ENCODE results near the gene ILF2.
A peak's percentile ranks its signal among the peaks of the same experiment; 100 is the strongest.
"Not testable (repeated sequence)": the region's sequence is repeated elsewhere in the genome, so short reads cannot be mapped to it uniquely, and the experiment has no call there.

Gene ILF2

DNA sequence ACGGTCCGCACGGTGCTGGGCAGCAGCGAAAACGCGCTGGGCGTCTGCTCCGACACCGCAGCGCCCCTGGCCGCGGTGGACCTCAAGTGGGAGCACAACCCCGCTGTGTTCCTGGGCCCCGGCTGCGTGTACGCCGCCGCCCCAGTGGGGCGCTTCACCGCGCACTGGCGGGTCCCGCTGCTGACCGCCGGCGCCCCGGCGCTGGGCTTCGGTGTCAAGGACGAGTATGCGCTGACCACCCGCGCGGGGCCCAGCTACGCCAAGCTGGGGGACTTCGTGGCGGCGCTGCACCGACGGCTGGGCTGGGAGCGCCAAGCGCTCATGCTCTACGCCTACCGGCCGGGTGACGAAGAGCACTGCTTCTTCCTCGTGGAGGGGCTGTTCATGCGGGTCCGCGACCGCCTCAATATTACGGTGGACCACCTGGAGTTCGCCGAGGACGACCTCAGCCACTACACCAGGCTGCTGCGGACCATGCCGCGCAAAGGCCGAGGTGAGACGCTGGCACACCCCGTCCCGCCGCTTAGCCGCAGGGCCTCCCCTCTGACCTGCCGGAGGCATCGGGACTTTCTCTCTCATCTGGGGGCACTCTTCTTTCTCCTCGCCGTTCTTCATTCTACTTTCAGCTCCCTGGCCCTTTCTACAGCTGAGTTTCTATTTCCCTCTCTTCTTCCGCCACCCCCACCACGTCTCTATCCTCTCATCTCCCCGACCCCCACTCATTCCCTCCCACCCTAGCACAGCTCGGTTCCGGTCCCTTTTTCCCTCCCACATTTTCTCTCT is 8.7 kb upstream of the ILF2 start:
- DNase-seq, result peak in 1 of 2 donors; percentile 35

DNA sequence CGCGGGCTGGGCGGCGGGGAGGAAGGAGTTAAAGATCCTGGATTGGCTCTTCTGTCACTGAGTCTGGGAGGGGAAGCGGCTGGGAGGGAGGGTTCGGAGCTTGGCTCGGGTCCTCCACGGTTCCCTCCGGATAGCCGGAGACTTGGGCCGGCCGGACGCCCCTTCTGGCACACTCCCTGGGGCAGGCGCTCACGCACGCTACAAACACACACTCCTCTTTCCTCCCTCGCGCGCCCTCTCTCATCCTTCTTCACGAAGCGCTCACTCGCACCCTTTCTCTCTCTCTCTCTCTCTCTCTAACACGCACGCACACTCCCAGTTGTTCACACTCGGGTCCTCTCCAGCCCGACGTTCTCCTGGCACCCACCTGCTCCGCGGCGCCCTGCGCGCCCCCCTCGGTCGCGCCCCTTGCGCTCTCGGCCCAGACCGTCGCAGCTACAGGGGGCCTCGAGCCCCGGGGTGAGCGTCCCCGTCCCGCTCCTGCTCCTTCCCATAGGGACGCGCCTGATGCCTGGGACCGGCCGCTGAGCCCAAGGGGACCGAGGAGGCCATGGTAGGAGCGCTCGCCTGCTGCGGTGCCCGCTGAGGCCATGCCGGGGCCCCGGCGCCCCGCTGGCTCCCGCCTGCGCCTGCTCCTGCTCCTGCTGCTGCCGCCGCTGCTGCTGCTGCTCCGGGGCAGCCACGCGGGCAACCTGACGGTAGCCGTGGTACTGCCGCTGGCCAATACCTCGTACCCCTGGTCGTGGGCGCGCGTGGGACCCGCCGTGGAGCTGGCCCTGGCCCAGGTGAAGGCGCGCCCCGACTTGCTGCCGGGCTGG is 7.9 kb upstream of the ILF2 start, which contains the start of gene NPR1:
TSS of gene NPR1 (plus strand) at position 170 of the 818 bp plus-strand sequence. CDS start at position 591, 421 bp downstream.
- DNase-seq, result peak in 1 of 2 donors; percentile 14

DNA sequence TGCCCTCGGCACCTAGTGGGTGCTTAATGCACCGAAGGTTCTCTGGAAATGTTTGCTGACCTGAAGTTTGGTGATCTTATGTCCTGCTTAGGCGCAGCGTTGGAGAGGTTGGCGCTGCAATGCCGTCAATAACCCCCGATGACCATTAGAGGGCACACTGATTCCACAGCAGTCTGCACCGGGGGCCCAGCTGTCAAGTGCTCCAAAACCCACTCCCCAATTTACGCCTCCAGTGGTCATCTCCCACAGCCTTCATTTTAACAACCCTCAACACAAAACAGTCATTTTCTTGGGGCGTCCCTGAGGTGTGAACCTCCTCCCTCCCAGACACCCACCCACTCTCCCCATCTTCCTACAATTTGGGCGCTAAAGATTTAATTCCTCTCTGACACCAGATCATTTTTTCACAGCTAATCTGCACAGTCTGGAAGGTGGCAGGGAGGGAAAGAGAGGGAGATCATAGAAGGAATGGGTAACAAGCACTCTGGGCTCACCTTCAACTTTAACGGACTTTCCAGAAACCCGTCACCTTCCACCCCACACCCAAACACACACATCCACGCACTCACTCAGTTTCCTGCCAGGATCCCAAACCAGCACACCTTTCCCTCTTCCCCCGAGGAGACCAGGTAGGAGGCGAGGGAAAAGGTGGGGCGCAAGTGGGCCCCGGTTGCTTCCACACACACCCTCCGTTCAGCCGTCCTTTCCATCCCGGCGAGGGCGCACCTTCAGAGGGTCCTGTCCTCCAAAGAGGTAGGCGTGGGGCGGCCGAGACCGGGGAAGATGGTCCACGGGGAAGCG is 7.1 kb upstream of the ILF2 start:
- DNase-seq, result peak; percentile 47 to 57

DNA sequence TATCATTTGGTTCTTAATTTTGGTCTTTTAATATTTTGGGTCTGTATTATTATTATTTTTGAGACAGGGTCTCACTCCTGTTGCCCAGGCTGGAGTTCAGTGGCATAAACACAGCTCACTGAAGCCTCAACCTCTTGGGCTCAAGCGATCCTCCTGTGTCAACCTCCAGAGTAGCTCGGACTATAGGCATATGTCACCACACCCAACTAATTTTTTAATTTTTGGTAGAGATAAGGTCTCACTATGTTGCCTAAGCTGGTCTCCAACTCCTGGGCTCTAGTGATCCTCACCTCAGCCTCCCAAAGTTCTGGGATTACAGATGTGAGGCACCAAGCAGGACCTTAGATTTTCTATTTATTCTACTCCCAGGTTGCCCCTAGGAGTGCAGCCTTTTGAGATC is 2.7 kb upstream of the ILF2 start:
- DNase-seq, result no peak

DNA sequence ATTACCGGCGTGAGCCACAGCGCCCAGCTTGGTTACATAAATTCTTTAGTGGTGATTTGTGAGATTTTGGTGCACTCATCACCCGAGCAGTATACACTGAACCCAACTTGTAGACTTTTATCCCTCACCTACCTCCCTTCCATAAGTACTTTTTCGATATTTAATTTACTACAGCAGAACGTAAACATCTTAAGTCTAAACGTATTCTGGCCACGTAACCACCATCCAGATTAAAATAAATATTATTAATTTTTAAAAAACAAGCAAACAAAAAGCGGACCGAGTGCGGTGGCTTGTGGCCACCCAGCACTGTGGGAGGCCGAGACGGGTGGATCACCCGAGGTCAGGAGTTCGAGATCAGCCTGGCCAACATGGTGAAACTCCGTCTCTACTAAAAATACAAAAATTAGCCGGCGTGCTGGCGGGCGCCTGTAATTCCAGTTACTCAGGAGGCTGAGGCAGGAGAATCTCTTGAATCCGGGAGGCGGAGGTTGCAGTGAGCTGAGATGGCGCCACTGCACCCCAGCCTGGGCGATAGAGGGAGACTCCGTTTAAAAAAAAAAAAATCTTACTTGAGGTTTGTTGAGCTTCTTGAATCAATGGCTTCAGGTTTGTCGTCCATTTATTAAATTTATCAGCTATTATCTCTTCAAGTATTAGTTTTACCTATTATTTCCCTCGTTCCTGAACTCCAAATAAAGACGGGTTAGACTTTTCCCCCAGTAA is 998 bp upstream of the ILF2 start:
- peak; percentile 49 to 50 for DNase-seq

DNA sequence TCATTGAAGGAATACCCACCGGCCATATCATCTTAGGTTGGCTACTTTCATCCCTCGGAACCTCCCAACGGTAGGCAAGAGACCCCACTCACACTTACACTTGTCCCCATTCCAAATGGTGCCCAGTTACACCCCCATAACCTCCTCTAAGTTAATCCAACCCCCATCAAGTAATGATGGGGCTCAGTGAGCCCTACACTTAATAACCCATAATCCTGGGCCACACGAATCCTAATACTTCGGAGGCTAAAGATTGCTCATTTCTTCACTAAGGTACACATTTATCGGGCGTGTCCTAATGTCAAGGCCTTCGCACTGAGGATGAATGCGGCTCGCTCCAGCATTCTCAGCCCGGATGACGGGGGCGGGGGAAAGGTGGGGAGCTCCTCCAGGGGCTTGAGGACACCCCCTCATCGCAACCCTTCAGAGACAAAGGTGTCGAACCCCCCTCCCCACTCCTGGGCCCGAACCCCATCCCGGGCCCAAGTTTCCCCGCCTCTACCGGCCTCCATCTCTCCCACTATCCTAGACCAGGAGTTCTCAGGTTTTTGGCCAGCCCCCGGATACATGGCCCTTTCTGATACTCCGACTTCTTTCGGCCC is 435 bp downstream of the ILF2 start:
- DNase-seq, result no peak

DNA sequence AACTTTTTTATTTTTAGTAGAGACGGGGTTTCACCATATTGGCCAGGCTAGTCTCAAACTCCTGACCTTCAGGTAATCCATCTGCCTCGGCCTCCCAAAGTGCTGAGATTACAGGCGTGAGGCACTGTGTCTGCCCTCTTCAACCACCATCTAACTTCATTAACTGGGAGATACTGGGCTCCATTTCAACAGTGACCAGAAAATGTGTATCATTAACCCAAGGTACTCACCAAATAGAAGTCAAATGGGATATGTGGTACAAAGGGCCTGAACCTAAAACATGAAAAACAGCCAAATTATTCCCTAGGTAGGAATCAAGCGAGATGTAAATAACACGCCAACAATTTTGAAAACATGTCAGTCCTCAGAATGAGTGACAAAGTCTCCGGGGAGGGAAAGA is 1.2 kb downstream of the ILF2 start:
- DNase-seq, result no peak

DNA sequence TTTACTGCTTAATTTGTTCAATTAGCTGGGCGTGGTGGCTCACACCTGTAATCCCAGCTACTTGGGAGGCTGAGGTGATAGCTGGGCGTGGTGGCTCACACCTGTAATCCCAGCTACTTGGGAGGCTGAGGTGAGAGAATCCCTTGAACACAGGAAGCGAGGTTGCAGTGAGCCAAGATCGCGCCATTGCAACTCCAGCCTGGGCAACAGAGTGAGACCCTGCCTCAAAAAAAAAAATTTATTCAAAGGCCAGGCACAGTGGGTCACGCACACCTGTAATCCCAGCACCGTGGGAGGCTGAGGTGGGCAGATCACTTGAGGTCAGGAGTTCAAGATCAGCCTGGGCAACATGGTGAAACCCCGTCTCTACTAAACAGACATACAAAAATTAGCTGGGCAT is 2.1 kb downstream of the ILF2 start:
- not testable (repeated sequence) for DNase-seq

DNA sequence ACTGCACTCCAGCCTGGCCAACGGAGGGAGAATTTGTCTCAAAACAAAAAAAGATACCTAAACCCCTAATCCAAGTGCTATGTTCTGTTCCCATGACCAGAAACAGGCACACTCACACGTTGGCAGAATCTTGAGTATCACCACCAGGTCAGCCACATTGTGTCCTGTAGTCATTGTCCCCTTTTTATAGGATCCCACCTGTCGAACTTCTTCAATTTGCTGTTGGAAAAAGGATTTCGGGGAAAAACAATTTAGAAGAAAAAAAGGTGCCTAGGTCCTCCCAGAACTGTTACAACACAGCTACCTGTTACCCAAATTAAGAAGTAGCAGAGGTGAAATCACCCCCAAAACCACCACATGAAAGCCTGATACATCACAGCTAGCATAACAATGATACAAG is 3.4 kb downstream of the ILF2 start:
- DNase-seq, result no peak

DNA sequence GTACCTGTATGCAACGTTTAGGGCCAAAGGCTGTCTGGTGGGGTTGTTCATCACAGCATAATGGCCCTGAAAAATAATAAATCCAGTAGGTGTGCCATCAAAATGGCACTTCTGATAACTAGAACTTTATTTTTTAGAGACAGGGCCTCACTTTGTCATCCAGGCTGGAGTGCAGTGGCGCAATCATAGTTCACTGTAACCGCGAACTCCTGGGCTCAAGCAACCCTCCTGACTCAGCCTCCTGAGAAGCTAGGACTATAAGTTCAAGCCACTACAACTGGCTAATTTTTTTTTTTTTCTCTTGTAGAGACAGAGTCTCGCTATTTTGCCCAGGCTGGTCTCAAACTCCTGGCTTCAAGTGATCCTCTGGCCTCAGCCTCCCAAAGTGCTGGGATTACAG is 7.6 kb downstream of the ILF2 start:
- no peak for DNase-seq

DNA sequence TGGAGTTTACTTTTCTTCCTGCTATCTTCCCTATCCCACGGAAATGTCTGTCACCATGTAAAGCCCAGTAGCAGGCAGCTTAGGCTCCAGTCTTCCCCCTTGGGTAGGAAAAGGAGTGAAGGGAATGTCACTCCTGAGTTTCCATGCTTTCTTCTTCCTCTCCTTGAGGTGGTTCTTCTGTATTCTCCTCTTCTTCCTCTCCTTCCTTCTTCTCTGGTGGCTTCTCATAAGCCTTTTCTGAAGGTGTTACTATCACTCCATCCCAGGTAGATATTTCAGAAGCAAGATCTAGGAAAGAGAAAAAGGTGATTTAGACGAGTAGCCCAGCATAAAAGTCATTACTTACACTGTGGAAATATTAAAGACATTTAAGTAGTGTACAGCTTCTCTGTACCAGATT is 8.5 kb downstream of the ILF2 start:
- DNase-seq, result no peak

DNA sequence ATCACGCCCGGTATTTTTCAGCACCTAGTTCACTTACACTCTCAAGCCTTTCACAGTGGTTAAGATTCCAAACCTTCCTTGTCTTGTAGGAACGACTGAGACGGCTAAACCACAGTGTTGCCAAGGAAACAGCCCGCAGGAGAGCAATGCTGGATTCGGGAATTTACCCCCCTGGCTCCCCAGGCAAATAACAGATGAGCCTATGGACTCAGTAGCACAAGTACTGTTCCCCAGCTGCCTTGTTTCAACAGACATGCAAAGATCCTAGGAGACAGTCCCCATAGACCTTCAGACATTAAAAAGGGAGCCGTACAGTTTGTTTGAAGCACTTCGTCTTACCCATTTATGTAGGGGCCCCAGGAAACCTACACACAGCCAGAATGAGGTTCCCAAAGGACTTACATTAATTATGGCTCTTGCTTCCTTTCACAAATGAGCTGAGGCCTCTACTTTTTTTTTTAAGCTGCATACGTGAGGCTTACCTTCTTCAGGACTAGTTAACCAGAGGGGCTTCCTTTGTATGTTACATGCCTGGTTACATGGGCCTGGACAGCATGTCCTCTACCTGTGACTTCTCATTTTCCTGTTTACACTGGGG is 9.6 kb downstream of the ILF2 start:
- DNase-seq, result no peak

DNA sequence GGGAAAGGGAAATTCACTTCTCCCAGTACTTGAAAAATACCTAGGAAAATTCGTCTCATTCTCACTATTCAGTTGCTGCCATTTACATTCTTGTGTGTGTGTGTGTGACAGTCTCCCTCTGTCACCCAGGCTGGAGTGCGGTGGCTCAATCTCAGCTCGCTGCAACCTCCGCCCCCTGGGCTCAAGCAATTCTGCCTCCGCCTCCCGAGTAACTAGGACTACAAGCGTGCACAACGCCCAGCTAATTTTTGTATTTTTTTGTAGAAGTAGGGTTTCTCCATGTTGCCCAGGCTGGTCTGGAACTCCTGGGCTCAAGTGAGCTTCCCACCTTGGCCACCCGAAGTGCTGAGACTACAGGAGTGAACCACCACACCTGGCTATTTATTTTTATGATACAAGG is 11.1 kb downstream of the ILF2 start:
- no peak for DNase-seq

DNA sequence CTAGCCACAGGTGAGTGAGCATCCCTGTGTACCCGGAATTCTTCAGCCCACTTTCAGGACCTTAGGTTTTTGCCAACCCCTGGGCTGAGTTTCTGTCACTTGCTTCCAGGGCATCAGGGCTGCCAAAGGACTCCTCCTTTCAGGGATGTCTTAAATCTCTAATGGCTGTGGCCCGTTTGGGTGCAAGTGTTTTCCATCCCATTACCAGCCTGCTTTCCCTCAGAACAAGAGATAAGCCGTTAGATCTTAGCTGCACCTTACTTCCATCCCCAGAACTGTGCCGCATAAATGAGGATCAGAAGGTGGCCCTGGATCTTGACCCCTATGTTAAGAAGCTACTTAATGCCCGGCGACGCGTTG is 11.6 kb downstream of the ILF2 start:
- no peak for DNase-seq

DNA sequence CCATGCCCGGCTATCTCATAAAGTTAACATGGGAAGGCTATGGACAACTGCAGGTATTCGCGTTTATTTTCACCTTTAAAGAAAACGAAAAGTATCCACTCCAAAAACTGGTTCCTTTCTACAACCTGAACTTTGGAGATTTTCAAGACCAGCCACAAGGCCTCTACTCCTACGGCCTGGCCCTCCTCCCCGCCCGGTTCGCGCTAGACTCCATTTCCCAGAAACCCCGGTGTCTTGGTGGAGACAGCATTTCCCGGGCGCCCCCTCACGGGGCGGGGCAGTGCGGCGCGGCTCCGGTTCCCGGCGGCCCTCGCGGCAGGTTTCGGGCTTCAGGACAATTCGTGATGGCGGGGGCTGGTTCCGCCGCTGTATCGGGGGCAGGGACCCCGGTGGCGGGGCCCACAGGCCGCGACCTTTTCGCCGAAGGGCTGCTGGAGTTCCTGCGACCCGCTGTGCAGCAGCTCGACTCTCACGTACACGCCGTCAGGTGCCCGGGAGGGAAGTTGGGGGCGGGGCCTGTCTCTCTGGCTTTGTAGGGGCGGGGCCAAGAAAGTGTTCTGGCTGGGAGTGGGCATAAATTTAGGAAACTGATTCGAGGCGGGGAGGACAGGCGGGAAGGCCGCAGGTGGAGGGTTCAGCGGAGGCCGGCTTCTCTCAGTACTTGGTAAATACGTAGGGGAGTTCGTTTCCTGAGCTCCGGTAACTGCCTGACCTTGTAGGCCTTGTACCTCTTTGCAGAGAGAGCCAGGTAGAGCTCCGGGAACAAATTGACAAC is 12.2 kb downstream of the ILF2 start, which contains the start of gene SNAPIN:
TSS of gene SNAPIN (plus strand) at position 304 of the 775 bp plus-strand sequence. CDS start at position 345, 41 bp downstream.
- peak; percentile 91 to 94 for DNase-seq

DNA sequence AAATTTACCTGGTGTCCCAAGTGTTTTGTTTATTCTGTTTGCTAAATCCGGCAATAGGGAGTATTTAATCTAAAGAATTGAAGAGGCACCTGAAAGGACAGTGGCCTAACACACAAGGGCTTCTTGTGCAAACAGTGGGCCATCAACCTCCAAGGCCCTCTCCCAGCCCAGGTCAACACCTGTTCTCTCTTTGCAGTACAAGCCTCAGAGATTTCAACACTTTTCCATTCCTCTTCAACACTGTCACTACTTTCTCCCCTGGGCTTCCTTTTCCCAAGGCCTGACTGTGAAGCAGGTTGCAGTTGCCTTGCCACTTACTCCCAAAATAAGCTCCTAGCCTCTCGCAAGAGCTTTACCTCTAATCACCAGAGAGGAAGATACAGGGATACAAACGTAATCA is 15.5 kb downstream of the ILF2 start:
- no peak for DNase-seq

DNA sequence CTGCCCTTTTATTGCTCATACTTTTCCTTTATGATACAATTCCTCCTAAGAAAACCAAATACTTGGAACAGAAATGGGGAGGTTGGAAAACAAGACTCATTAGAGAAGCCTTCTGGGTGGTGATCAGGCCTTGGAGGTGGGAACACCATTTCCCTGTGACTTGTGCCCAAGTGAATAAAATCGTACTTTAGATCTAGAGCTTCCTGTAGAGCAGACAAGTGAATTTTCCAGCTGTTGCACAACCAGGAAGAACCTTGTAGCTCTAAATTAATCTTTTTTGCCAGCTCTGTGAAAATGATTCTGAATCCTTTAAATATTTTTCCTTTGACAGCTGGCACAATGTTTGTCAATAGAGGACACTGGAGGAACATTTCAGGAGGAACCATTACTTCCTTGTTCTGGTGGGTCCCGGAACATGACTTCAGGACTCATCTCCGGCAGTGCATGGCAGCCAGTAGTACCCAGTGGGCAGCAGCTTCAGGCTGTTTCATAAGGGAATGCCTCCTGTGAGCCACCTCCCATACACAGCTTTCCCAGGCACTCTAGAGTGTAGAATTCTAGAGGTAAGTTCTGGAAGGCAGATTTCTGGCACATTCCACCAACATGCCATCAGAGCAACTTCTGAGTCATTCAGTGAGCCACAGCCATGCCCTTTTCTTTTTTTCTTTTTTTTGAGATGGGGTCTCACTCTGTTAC is 17.8 kb downstream of the ILF2 start:
- DNase-seq, result peak; percentile 55 to 81

DNA sequence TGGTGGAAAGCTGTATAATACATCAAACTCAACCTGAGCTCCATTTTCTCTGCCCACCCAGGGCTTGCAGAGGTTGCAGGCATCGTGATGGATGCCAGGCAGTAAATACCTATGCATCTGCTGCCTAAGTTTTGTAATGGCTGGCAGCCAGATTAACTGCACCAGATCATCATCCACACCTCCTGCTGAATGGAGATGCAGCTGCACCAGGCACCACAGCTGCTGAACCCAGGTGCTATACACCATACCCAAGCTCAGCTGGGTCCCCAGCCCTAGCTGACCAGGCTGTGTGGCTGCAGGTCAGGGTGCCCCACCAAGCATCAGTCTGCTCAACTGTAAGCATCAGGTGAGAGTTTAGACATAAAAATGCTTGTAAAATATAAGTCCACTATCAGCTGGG is 19.0 kb downstream of the ILF2 start:
- DNase-seq, result no peak

DNA sequence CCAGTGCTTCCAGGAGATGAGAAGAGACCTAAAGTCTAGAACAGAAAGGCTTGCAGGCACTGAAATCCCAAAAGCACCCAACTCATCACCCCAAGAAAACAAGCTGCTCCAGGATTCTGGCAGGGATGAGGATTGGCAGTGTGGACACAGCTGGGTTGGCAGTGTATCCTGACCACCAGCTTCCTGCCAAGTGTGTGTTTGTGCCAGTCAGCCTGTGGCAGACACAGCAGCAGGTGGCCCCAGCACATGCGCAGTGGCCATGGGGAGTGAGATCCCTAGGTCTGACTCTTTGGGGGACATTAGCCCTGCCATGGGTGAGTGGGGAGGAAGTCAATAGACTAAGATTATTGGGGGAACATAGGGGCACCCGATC is 20.9 kb downstream of the ILF2 start:
- no peak for DNase-seq

All from inflammatory macrophage (primary cell).